Activated naive CD8-positive, alpha-beta T cell treated with anti-CD3 and anti-CD28 coated beads for 36 hours (primary cell): ENCODE data around the gene RAI1. TPM values are rescaled to one million over a fixed set of nuclear protein-coding genes. Genes with fewer than 3 reads are reported as not detected.
A peak's percentile ranks its signal among the peaks of the same experiment; 100 is the strongest.

ENCODE experiments used
- DNase-seq: peaks from one replicate; pipeline ENCODE4 v3.0.0; 2021
- H3K27ac Mint-ChIP-seq: one replicate; pipeline ENCODE4 v1.8.0; 2022; ENCODE audit warnings: mild to moderate bottlenecking, moderate library complexity, mixed read lengths
- H3K27me3 Mint-ChIP-seq: one replicate; pipeline ENCODE4 v1.8.0; 2022; ENCODE audit warnings: mild to moderate bottlenecking, mixed read lengths
- H3K36me3 Mint-ChIP-seq: one replicate; pipeline ENCODE4 v1.8.0; 2021; ENCODE audit warnings: mild to moderate bottlenecking, mixed read lengths
- H3K4me1 Mint-ChIP-seq: one replicate; pipeline ENCODE4 v1.8.0; 2021; ENCODE audit warnings: mixed read lengths
- H3K4me3 Mint-ChIP-seq: one replicate; pipeline ENCODE4 v1.8.0; 2022; ENCODE audit warnings: mild to moderate bottlenecking, moderate library complexity, mixed read lengths
- H3K9me3 Mint-ChIP-seq: one replicate; pipeline ENCODE4 v1.8.0; 2022; ENCODE audit warnings: mixed read lengths
- total RNA-seq, 2 experiments: library from RNA; stranded (reverse); gene quantifications; one replicate each; pipeline ENCODE4 v1.2.3, GENCODE V29; 2021

The RAI1 gene
- total RNA-seq, 2 experiments from 2014 or later, result 19.6 to 21.1 TPM

- Mint-ChIP-seq H3K4me1 (peaks cover 66% of the 10 kb centered on the region), H3K27ac (peak within 1 kb of the TSS; percentile 98), H3K36me3 (peaks cover 31% of the 10 kb centered on the region), H3K9me3 (no peaks in the 10 kb centered on the region), H3K4me3 (peak within 1 kb of the TSS; percentile 96), H3K27me3 (peaks cover 5% of the 10 kb centered on the region)
- DNase-seq, result peak; percentile 85
Measured at GRCh38 chr17:17836818-17837379, 155.6 kb downstream of the RAI1 start, which contains the start of gene SREBF1. TSS of gene SREBF1 (minus strand) at chr17:17836986. CDS start at chr17:17836817, 169 bp downstream.

- H3K27ac Mint-ChIP-seq, result peak overlapping the region; percentile 98
- H3K27me3 Mint-ChIP-seq, result peaks cover 5% of the 10 kb centered on the region
- DNase-seq, result no peak
- H3K9me3 Mint-ChIP-seq, result no peaks in the 10 kb centered on the region
- H3K4me3 Mint-ChIP-seq, result peak overlapping the region; percentile 96
- H3K36me3 Mint-ChIP-seq, result peaks cover 28% of the 10 kb centered on the region
- H3K4me1 Mint-ChIP-seq, result peaks cover 61% of the 10 kb centered on the region
Measured at GRCh38 chr17:17837380-17837821, 156.1 kb downstream of the RAI1 start.

GRCh38 chr17:17837966-17838962 is 157.0 kb downstream of the RAI1 start:
- H3K27me3 Mint-ChIP-seq, result peaks cover 5% of the 10 kb centered on the region
- H3K27ac Mint-ChIP-seq, result peak overlapping the region; percentile 98
- no peaks in the 10 kb centered on the region for H3K9me3 Mint-ChIP-seq
- H3K36me3 Mint-ChIP-seq, result peaks cover 26% of the 10 kb centered on the region
- no peak for DNase-seq
- peaks cover 60% of the 10 kb centered on the region for H3K4me1 Mint-ChIP-seq
- H3K4me3 Mint-ChIP-seq, result peak overlapping the region; percentile 96

GRCh38 chr17:17839791-17840707 is 158.8 kb downstream of the RAI1 start:
- H3K9me3 Mint-ChIP-seq, result no peaks in the 10 kb centered on the region
- H3K4me3 Mint-ChIP-seq, result peak overlapping the region; percentile 79
- peaks cover 10% of the 10 kb centered on the region for H3K36me3 Mint-ChIP-seq
- H3K4me1 Mint-ChIP-seq, result peaks cover 43% of the 10 kb centered on the region
- peak overlapping the region; percentile 87 for H3K27ac Mint-ChIP-seq
- peaks cover 5% of the 10 kb centered on the region for H3K27me3 Mint-ChIP-seq
- peak; percentile 89 for DNase-seq

- Mint-ChIP-seq H3K9me3 (no peaks in the 10 kb centered on the region), H3K27ac (peak overlapping the region; percentile 86), H3K4me3 (peak overlapping the region; percentile 69), H3K36me3 (peaks cover 1% of the 10 kb centered on the region), H3K27me3 (peaks cover under 1% of the 10 kb centered on the region), H3K4me1 (peaks cover 37% of the 10 kb centered on the region)
- no peak for DNase-seq
Measured at GRCh38 chr17:17840751-17841591, 159.7 kb downstream of the RAI1 start.

- Mint-ChIP-seq H3K27ac (no peak overlapping the region), H3K9me3 (no peaks in the 10 kb centered on the region), H3K36me3 (no peaks in the 10 kb centered on the region), H3K4me3 (no peak overlapping the region), H3K4me1 (peaks cover 36% of the 10 kb centered on the region), H3K27me3 (no peaks in the 10 kb centered on the region)
- no peak for DNase-seq
Measured at GRCh38 chr17:17841601-17842025, 160.4 kb downstream of the RAI1 start.

- Mint-ChIP-seq H3K9me3 (no peaks in the 10 kb centered on the region), H3K27ac (no peak overlapping the region), H3K27me3 (no peaks in the 10 kb centered on the region), H3K4me1 (peaks cover 37% of the 10 kb centered on the region), H3K4me3 (no peak overlapping the region), H3K36me3 (no peaks in the 10 kb centered on the region)
- DNase-seq, result no peak
Measured at GRCh38 chr17:17842111-17842876, 161.0 kb downstream of the RAI1 start.

- no peak overlapping the region for H3K27ac Mint-ChIP-seq
Measured at GRCh38 chr17:17843096-17843495, 161.8 kb downstream of the RAI1 start.

GRCh38 chr17:17844079-17844478 is 162.8 kb downstream of the RAI1 start:
- Mint-ChIP-seq H3K4me1 (peaks cover 38% of the 10 kb centered on the region), H3K36me3 (no peaks in the 10 kb centered on the region), H3K27ac (no peak overlapping the region), H3K9me3 (no peaks in the 10 kb centered on the region), H3K4me3 (no peak overlapping the region), H3K27me3 (no peaks in the 10 kb centered on the region)
- DNase-seq, result no peak

More at GRCh38 chr17:17843096-17843495, 161.8 kb downstream of the RAI1 start:
- Mint-ChIP-seq H3K9me3 (no peaks in the 10 kb centered on the region), H3K4me3 (no peak overlapping the region), H3K4me1 (peaks cover 37% of the 10 kb centered on the region), H3K27me3 (no peaks in the 10 kb centered on the region), H3K36me3 (no peaks in the 10 kb centered on the region)
- DNase-seq, result no peak

GRCh38 chr17:17844500-17844899 is 163.2 kb downstream of the RAI1 start:
- DNase-seq, result no peak
- Mint-ChIP-seq H3K27ac (no peak overlapping the region), H3K36me3 (no peaks in the 10 kb centered on the region), H3K9me3 (no peaks in the 10 kb centered on the region), H3K4me1 (peaks cover 38% of the 10 kb centered on the region), H3K27me3 (no peaks in the 10 kb centered on the region), H3K4me3 (no peak overlapping the region)

GRCh38 chr17:17845046-17845775 is 164.0 kb downstream of the RAI1 start:
- no peaks in the 10 kb centered on the region for H3K27me3 Mint-ChIP-seq

GRCh38 chr17:17846003-17846402 is 164.7 kb downstream of the RAI1 start:
- Mint-ChIP-seq H3K27ac (no peak overlapping the region), H3K27me3 (no peaks in the 10 kb centered on the region), H3K4me3 (no peak overlapping the region), H3K4me1 (peaks cover 46% of the 10 kb centered on the region), H3K36me3 (peaks cover 4% of the 10 kb centered on the region), H3K9me3 (no peaks in the 10 kb centered on the region)
- no peak for DNase-seq

More at GRCh38 chr17:17845046-17845775, 164.0 kb downstream of the RAI1 start:
- Mint-ChIP-seq H3K36me3 (peaks cover 1% of the 10 kb centered on the region), H3K4me3 (no peak overlapping the region), H3K9me3 (no peaks in the 10 kb centered on the region), H3K27ac (no peak overlapping the region), H3K4me1 (peaks cover 42% of the 10 kb centered on the region)
- DNase-seq, result no peak

GRCh38 chr17:17846645-17847044 is 165.4 kb downstream of the RAI1 start:
- Mint-ChIP-seq H3K4me3 (no peak overlapping the region), H3K36me3 (peaks cover 4% of the 10 kb centered on the region), H3K9me3 (no peaks in the 10 kb centered on the region), H3K27me3 (no peaks in the 10 kb centered on the region), H3K4me1 (peaks cover 49% of the 10 kb centered on the region), H3K27ac (peak overlapping the region; percentile 38)
- DNase-seq, result no peak
